NCI-H187 treated with DMSO at 0.1 percent for 48 hours (cell line): ENCODE results near the gene NELL2.

Experiments
- DNase-seq: peaks from one replicate; lab custom pipeline; 2025; lab: John Stamatoyannopoulos, UW

Gene NELL2

GRCh38 chr12:44532940-44533339, 343.2 kb downstream of the NELL2 start:
- no peak for DNase-seq

- DNase-seq, result no peak
These were observed 344.7 kb downstream of the NELL2 start for GRCh38 chr12:44531320-44531971.

- DNase-seq, result no peak
These were observed 349.4 kb downstream of the NELL2 start for GRCh38 chr12:44526655-44527182.

- no peak for DNase-seq
These were observed 350.1 kb downstream of the NELL2 start for GRCh38 chr12:44525806-44526654.

GRCh38 chr12:44523828-44524227, 352.3 kb downstream of the NELL2 start:
- DNase-seq, result no peak

GRCh38 chr12:44521702-44522101, 354.4 kb downstream of the NELL2 start:
- no peak for DNase-seq

GRCh38 chr12:44519931-44520330, 356.2 kb downstream of the NELL2 start:
- DNase-seq, result no peak

- no peak for DNase-seq
These were observed 364.8 kb downstream of the NELL2 start for GRCh38 chr12:44511289-44511688.

GRCh38 chr12:44510510-44510909, 365.6 kb downstream of the NELL2 start:
- no peak for DNase-seq

GRCh38 chr12:44510076-44510475, 366.0 kb downstream of the NELL2 start:
- DNase-seq, result no peak

GRCh38 chr12:44509471-44509870, 366.6 kb downstream of the NELL2 start:
- DNase-seq, result no peak

GRCh38 chr12:44507461-44507860, 368.7 kb downstream of the NELL2 start:
- no peak for DNase-seq

- no peak for DNase-seq
These were observed 371.3 kb downstream of the NELL2 start for GRCh38 chr12:44504799-44505198.

GRCh38 chr12:44503329-44503728, 372.8 kb downstream of the NELL2 start:
- DNase-seq, result no peak

- DNase-seq, result no peak
These were observed 373.4 kb downstream of the NELL2 start for GRCh38 chr12:44502681-44503080.

GRCh38 chr12:44500423-44500822, 375.7 kb downstream of the NELL2 start:
- no peak for DNase-seq

- no peak for DNase-seq
These were observed 379.1 kb downstream of the NELL2 start for GRCh38 chr12:44497044-44497443.

GRCh38 chr12:44490181-44490580, 385.9 kb downstream of the NELL2 start:
- DNase-seq, result no peak

GRCh38 chr12:44488180-44488579, 387.9 kb downstream of the NELL2 start:
- no peak for DNase-seq

- no peak for DNase-seq
These were observed 391.3 kb downstream of the NELL2 start for GRCh38 chr12:44484862-44485261.

GRCh38 chr12:44477331-44477980, 398.7 kb downstream of the NELL2 start:
- DNase-seq, result no peak

GRCh38 chr12:44476683-44477082, 399.4 kb downstream of the NELL2 start:
- DNase-seq, result no peak

- no peak for DNase-seq
These were observed 411.0 kb downstream of the NELL2 start for GRCh38 chr12:44465139-44465538.
